Ammon's horn (tissue), 1 donor: ENCODE results near the gene DLST.
"Not testable (repeated sequence)": the region's sequence is repeated elsewhere in the genome, so short reads cannot be mapped to it uniquely, and the experiment has no call there.

Source experiments
- DNase-seq: peaks from one replicate; pipeline ENCODE4 v3.0.0-alpha.2; 2016; ENCODE audit warnings: low spot score

DLST gene

GRCh38 chr14:74917646-74918081 is 35.9 kb downstream of the DLST start:
- peak; percentile 61 for DNase-seq

- DNase-seq = no peak
Observed at GRCh38 chr14:74918380-74918779, 36.7 kb downstream of the DLST start.

GRCh38 chr14:74919421-74920165 is 37.9 kb downstream of the DLST start:
- DNase-seq = peak; percentile 62

GRCh38 chr14:74920281-74920680 is 38.6 kb downstream of the DLST start:
- DNase-seq = no peak

GRCh38 chr14:74921053-74921620 is 39.4 kb downstream of the DLST start:
- no peak for DNase-seq

GRCh38 chr14:74921987-74922751 is 40.5 kb downstream of the DLST start:
- no peak for DNase-seq

- peak; percentile 95 for DNase-seq
Observed at GRCh38 chr14:74922752-74923401, 41.2 kb downstream of the DLST start, which contains the start of gene RPS6KL1. RPS6KL1 (minus strand) TSS chr14:74923260; CDS start chr14:74921541, 1,719 bp downstream.

- no peak for DNase-seq
Observed at GRCh38 chr14:74924061-74924460, 42.3 kb downstream of the DLST start.

- no peak for DNase-seq
Observed at GRCh38 chr14:74927225-74927624, 45.5 kb downstream of the DLST start.

GRCh38 chr14:74929242-74929641 is 47.5 kb downstream of the DLST start:
- no peak for DNase-seq

GRCh38 chr14:74931744-74932143 is 50.0 kb downstream of the DLST start:
- DNase-seq = not testable (repeated sequence)

- no peak for DNase-seq
Observed at GRCh38 chr14:74932401-74932901, 50.7 kb downstream of the DLST start.

GRCh38 chr14:74932936-74933335 is 51.2 kb downstream of the DLST start:
- not testable (repeated sequence) for DNase-seq

GRCh38 chr14:74934041-74934440 is 52.3 kb downstream of the DLST start:
- no peak for DNase-seq

- DNase-seq = no peak
Observed at GRCh38 chr14:74934476-74935359, 53.0 kb downstream of the DLST start.

GRCh38 chr14:74935360-74935680 is 53.6 kb downstream of the DLST start:
- DNase-seq = no peak

GRCh38 chr14:74936151-74936550 is 54.4 kb downstream of the DLST start:
- no peak for DNase-seq

- no peak for DNase-seq
Observed at GRCh38 chr14:74936731-74937130, 55.0 kb downstream of the DLST start.

GRCh38 chr14:74937171-74937570 is 55.5 kb downstream of the DLST start:
- no peak for DNase-seq

- DNase-seq = no peak
Observed at GRCh38 chr14:74938531-74939495, 57.1 kb downstream of the DLST start.
